Endodermal cell (in vitro differentiated cells): ENCODE data around the gene ANKH. TPM values are rescaled to one million over a fixed set of nuclear protein-coding genes. Genes with fewer than 3 reads are reported as not detected.

ENCODE experiments used
- DNase-seq: peaks from one replicate; pipeline ENCODE4 v3.0.0-alpha.2; 2017
- H3K27ac ChIP-seq: 2 replicates; pipeline ENCODE4 v1.5.1; 2013; ENCODE audit warnings: mild to moderate bottlenecking, low read depth, low read length, moderate library complexity
- H3K27me3 ChIP-seq: 2 replicates; pipeline ENCODE4 v1.6.1; 2013; ENCODE audit warnings: mild to moderate bottlenecking, low read length, moderate library complexity; ENCODE audit not compliant: insufficient read depth, control insufficient read depth, poor library complexity, severe bottlenecking
- H3K36me3 ChIP-seq: 2 replicates; pipeline ENCODE4 v1.7.0; 2013; ENCODE audit warnings: mild to moderate bottlenecking, low read length, moderate library complexity; ENCODE audit not compliant: control insufficient read depth, insufficient read depth
- H3K4me1 ChIP-seq: one replicate; pipeline ENCODE4 v1.7.0; 2013; ENCODE audit warnings: low read length; ENCODE audit not compliant: control insufficient read depth, insufficient read depth
- H3K4me3 ChIP-seq: 2 replicates; pipeline ENCODE4 v1.5.1; 2013; ENCODE audit warnings: mild to moderate bottlenecking, low read length, moderate library complexity
- H3K9ac ChIP-seq: 2 replicates; pipeline ENCODE4 v1.6.1; 2013; ENCODE audit warnings: mild to moderate bottlenecking, low read length, moderate library complexity; ENCODE audit not compliant: poor library complexity, severe bottlenecking; ENCODE audit errors: extremely low read depth
- H3K9me3 ChIP-seq: 2 replicates; pipeline ENCODE4 v1.6.1; 2013; ENCODE audit warnings: mild to moderate bottlenecking, low read length, moderate library complexity; ENCODE audit not compliant: control insufficient read depth
- H3K27ac Mint-ChIP-seq: 2 replicates; pipeline ENCODE4 v1.8.0; 2020; ENCODE audit warnings: mixed read lengths
- H3K27me3 Mint-ChIP-seq: 2 replicates; pipeline ENCODE4 v1.8.0; 2021; ENCODE audit warnings: mild to moderate bottlenecking, mixed read lengths; ENCODE audit not compliant: insufficient read depth
- H3K36me3 Mint-ChIP-seq: 2 replicates; pipeline ENCODE4 v1.8.0; 2020; ENCODE audit warnings: low read depth, mixed read lengths
- H3K4me1 Mint-ChIP-seq: 2 replicates; pipeline ENCODE4 v1.8.0; 2020; ENCODE audit warnings: mixed read lengths
- H3K4me3 Mint-ChIP-seq: 2 replicates; pipeline ENCODE4 v1.8.0; 2020; ENCODE audit warnings: mild to moderate bottlenecking, moderate library complexity, mixed read lengths
- H3K9me3 Mint-ChIP-seq: 2 replicates; pipeline ENCODE4 v1.8.0; 2020; ENCODE audit warnings: mild to moderate bottlenecking, mixed read lengths
- WGBS, 2 experiments: methylation state at CpG; one replicate each; pipeline versions ENCODE4 v1.1.5 to v1.1.7; 2013; ENCODE audit warnings: missing lambda C conversion rate in 2 of 2, mixed read lengths in 1 of 2; ENCODE audit not compliant: insufficient coverage in 1 of 2, insufficient read length in 1 of 2; 5-methylcytosine and 5-hydroxymethylcytosine counted together
- total RNA-seq, 2 donors: library from RNA; stranded (reverse); fragmentation: NEBNext Ultra II Directional in 1 of 2; extraction: Animal tissue kit (Norgen Biotek cat#: 25700) in 1 of 2; gene quantifications; 2 replicates in 1 of 2; 3 replicates in 1 of 2; pipeline ENCODE4 v1.2.1, GENCODE V29; 2021
- TF ChIP-seq, protein P1 (sequence below): fragments of 200-600 bp; sonication (generic); conservative IDR thresholded peaks from 2 replicates; pipeline ENCODE4 v1.5.0; 2021; ENCODE audit warnings: antibody characterized with exemption, mild to moderate bottlenecking

Gene ANKH
- total RNA-seq, 2 donors from 2014 or later = 26.5 to 43.4 TPM

DNA sequence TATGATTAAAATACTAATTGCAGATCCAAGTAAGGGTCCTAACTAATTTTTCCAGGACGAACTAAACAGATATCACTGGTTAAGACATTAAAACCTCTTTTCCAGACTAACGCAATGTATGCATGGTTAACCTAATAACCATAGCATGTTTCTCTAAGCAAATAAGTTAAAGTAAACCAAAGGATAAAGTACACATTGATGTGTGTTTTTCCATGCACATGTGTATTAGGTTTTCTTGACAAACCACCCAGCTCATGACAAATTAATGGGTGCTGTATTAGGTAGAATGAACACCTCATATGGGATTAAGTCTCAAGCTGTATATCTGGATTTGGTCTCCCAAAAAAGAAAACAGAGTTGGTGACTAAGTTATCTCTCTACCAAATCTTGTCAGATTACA lies 45.6 kb downstream of the ANKH start:
- H3K4me1 ChIP-seq = peaks cover 5% of the 10 kb centered on the region
- Mint-ChIP-seq H3K4me3 (no peak overlapping the region), H3K27me3 (no peaks in the 10 kb centered on the region), H3K36me3 (no peaks in the 10 kb centered on the region), H3K4me1 (peaks cover 22% of the 10 kb centered on the region), H3K27ac (no peak overlapping the region), H3K9me3 (no peaks in the 10 kb centered on the region)
- H3K9me3 ChIP-seq = no peaks in the 10 kb centered on the region
- no peaks in the 10 kb centered on the region for H3K36me3 ChIP-seq
- no peak overlapping the region for H3K27ac ChIP-seq
- DNase-seq = no peak
- TF ChIP-seq, protein P1, sequence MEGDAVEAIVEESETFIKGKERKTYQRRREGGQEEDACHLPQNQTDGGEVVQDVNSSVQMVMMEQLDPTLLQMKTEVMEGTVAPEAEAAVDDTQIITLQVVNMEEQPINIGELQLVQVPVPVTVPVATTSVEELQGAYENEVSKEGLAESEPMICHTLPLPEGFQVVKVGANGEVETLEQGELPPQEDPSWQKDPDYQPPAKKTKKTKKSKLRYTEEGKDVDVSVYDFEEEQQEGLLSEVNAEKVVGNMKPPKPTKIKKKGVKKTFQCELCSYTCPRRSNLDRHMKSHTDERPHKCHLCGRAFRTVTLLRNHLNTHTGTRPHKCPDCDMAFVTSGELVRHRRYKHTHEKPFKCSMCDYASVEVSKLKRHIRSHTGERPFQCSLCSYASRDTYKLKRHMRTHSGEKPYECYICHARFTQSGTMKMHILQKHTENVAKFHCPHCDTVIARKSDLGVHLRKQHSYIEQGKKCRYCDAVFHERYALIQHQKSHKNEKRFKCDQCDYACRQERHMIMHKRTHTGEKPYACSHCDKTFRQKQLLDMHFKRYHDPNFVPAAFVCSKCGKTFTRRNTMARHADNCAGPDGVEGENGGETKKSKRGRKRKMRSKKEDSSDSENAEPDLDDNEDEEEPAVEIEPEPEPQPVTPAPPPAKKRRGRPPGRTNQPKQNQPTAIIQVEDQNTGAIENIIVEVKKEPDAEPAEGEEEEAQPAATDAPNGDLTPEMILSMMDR = no peak
- H3K4me3 ChIP-seq = no peak overlapping the region
- H3K27me3 ChIP-seq = no peaks in the 10 kb centered on the region
- H3K9ac ChIP-seq = no peak overlapping the region
- 96 to 100% methylated on average over 2 of the region's 2 CpGs for WGBS, 2 experiments

DNA sequence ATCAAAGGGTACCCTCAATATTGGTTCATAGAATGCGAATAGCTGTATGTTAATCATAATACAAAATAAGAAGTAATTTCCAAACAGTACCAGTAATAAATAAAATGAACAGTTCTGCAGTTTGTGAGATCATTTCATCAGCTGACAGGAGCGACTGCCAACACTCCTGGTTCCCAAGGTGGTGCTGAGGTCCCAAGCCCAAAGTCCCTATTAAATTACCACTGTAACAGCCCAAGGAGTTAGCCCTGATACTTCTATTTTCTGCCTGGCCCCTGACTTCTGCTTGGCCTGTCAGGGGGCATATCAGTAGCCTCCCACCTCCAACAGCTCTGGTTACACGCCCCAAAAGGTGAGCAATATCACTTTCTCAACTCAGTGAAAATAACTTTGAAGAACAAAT lies 47.1 kb downstream of the ANKH start:
- Histone ChIP-seq H3K27ac (no peak overlapping the region), H3K9me3 (no peaks in the 10 kb centered on the region), H3K27me3 (no peaks in the 10 kb centered on the region), H3K36me3 (no peaks in the 10 kb centered on the region), H3K4me1 (peaks cover 5% of the 10 kb centered on the region), H3K9ac (no peak overlapping the region), H3K4me3 (no peak overlapping the region)
- WGBS, 2 experiments = 83 to 100% methylated on average over 1 to 2 of the region's 3 CpGs
- no peak for DNase-seq
- Mint-ChIP-seq H3K4me1 (peaks cover 25% of the 10 kb centered on the region), H3K36me3 (no peaks in the 10 kb centered on the region), H3K27me3 (no peaks in the 10 kb centered on the region), H3K9me3 (no peaks in the 10 kb centered on the region), H3K27ac (no peak overlapping the region), H3K4me3 (no peak overlapping the region)
- TF ChIP-seq, protein P1 = no peak

DNA sequence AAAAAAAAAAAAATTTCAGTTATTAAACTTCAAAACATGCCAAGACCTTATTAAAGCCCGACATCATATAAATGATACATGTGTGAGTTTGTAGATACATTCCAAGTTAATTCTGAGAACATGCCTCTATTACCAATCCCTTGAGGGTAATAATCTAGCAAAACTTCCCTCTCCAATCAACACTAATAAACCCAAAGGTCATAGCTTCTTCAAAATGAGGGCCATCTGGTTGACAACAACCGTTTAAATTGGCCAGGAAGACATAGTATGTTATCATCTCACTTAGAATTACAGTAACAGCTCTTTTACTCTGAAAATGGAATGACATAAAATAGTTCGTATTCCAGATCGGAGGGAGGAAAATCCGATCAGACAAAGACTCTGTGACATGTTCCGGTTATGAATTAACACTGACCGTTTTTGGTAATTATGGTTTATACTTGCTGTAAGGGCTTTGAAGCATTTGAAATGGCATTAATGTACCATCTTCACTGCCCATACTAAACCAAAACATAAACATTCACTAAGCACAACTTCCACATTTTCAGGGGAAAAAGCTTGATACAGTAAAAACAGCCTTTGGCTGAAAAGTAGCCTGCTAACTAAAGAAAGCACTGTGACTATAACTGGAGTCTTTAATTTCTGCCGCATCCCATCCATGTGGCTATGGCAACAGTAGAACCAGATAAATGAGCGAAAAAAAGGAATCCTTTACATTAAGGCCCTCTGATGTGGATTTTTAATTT lies 50.3 kb downstream of the ANKH start:
- Mint-ChIP-seq H3K27me3 (no peaks in the 10 kb centered on the region), H3K36me3 (no peaks in the 10 kb centered on the region), H3K9me3 (no peaks in the 10 kb centered on the region), H3K4me1 (peaks cover 16% of the 10 kb centered on the region), H3K27ac (no peak overlapping the region), H3K4me3 (no peak overlapping the region)
- no peak overlapping the region for H3K4me3 ChIP-seq
- no peak overlapping the region for H3K27ac ChIP-seq
- DNase-seq = no peak
- no peaks in the 10 kb centered on the region for H3K27me3 ChIP-seq
- H3K9me3 ChIP-seq = no peaks in the 10 kb centered on the region
- peaks cover 3% of the 10 kb centered on the region for H3K4me1 ChIP-seq
- TF ChIP-seq, protein P1 = no peak
- 95 to 96% methylated on average over 8 of the region's 9 CpGs for WGBS, 2 experiments
- no peak overlapping the region for H3K9ac ChIP-seq
- no peaks in the 10 kb centered on the region for H3K36me3 ChIP-seq
